Measurements from ENCODE around the gene DGCR6. TPM values are rescaled to one million over a fixed set of nuclear protein-coding genes. Genes with fewer than 3 reads are reported as not detected.
A peak's percentile ranks its signal among the peaks of the same experiment; 100 is the strongest.
"Not testable (repeated sequence)": the region's sequence is repeated elsewhere in the genome, so short reads cannot be mapped to it uniquely, and the experiment has no call there.

DGCR6 gene
- total RNA-seq, 4 donors from 2014 or later: 2.5 to 6.3 (median 4.5) TPM; not detected in 1

- Histone ChIP-seq H3K4me3 (no peak overlapping the region), H3K27me3 (no peaks in the 10 kb centered on the region), H3K4me1 (no peaks in the 10 kb centered on the region), H3K9me3 (no peaks in the 10 kb centered on the region), H3K36me3 (no peaks in the 10 kb centered on the region), H3K27ac (no peak overlapping the region)
- no peak for DNase-seq
- TF ChIP-seq, protein P1, sequence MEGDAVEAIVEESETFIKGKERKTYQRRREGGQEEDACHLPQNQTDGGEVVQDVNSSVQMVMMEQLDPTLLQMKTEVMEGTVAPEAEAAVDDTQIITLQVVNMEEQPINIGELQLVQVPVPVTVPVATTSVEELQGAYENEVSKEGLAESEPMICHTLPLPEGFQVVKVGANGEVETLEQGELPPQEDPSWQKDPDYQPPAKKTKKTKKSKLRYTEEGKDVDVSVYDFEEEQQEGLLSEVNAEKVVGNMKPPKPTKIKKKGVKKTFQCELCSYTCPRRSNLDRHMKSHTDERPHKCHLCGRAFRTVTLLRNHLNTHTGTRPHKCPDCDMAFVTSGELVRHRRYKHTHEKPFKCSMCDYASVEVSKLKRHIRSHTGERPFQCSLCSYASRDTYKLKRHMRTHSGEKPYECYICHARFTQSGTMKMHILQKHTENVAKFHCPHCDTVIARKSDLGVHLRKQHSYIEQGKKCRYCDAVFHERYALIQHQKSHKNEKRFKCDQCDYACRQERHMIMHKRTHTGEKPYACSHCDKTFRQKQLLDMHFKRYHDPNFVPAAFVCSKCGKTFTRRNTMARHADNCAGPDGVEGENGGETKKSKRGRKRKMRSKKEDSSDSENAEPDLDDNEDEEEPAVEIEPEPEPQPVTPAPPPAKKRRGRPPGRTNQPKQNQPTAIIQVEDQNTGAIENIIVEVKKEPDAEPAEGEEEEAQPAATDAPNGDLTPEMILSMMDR (IDR thresholded peaks at IDR 0.05): no peak
Measured at GRCh38 chr22:18933914-18934313, 27.8 kb downstream of the DGCR6 start.

GRCh38 chr22:18934688-18935087 is 28.6 kb downstream of the DGCR6 start:
- not testable (repeated sequence) for H3K36me3 ChIP-seq, H3K27ac ChIP-seq, DNase-seq, H3K27me3 ChIP-seq, H3K4me3 ChIP-seq, H3K9me3 ChIP-seq, H3K4me1 ChIP-seq

DNA sequence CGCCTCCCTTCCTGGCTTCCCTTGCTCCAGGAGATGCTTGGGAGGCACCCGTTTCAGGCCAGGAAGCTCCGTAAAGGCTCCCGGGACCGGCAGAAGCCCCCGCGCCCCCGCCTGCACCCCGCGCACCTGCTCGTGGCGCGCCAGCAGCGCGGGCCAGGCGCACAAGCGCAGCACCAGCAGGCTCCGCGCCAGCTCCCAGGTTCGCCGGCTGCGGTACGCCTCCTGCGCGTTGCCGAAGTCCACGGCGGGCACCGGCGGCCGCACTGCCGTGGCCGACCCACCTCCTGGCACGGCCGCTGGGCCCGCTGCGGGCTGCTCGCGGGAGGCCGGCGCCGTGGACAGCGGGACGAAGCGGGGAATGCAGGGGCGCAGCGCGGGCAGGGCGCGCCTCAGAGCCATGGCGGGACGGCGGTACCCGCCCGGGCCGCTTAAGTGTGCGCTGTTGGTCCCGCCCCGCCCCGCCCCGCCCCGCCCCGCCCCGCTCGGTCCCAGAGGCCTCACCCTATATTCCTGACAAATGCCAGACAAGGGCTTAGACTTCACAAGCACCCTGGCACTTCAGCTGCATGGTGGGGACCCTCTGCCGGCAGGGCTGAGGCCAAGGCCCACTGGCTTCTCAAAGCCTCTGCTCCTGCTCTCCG is 29.9 kb downstream of the DGCR6 start, which contains the start of gene PRODH:
Gene PRODH (minus strand): TSS at position 405 of the 641 bp plus-strand sequence. CDS start 6 bp downstream, at position 399.
- no peak within 1 kb of the TSS for H3K27ac ChIP-seq
- no peaks in the 10 kb centered on the region for H3K27me3 ChIP-seq
- no peak within 1 kb of the TSS for H3K4me3 ChIP-seq
- no peaks in the 10 kb centered on the region for H3K36me3 ChIP-seq
- DNase-seq: no peak
- TF ChIP-seq POLR2A (IDR thresholded peaks at IDR 0.05): no peak
- TF ChIP-seq, protein P1 (IDR thresholded peaks at IDR 0.05): no peak
- no peaks in the 10 kb centered on the region for H3K9me3 ChIP-seq
- no peaks in the 10 kb centered on the region for H3K4me1 ChIP-seq

GRCh38 chr22:18938691-18939090 is 32.6 kb downstream of the DGCR6 start:
- H3K27ac ChIP-seq, H3K36me3 ChIP-seq, H3K9me3 ChIP-seq, H3K4me3 ChIP-seq, H3K4me1 ChIP-seq, H3K27me3 ChIP-seq: not testable (repeated sequence)
- DNase-seq: peak in 1 of 3 donors; percentile 34

GRCh38 chr22:18947105-18947504 is 41.0 kb downstream of the DGCR6 start:
- H3K27ac ChIP-seq, H3K4me3 ChIP-seq, H3K4me1 ChIP-seq: not testable (repeated sequence)

GRCh38 chr22:18947905-18948304 is 41.8 kb downstream of the DGCR6 start:
- peak in 1 of 3 donors; percentile 26 for DNase-seq
- no peaks in the 10 kb centered on the region for H3K4me1 ChIP-seq
- H3K36me3 ChIP-seq: no peaks in the 10 kb centered on the region

More at GRCh38 chr22:18947105-18947504, 41.0 kb downstream of the DGCR6 start:
- H3K9me3 ChIP-seq, DNase-seq, H3K36me3 ChIP-seq, H3K27me3 ChIP-seq: not testable (repeated sequence)

DNA sequence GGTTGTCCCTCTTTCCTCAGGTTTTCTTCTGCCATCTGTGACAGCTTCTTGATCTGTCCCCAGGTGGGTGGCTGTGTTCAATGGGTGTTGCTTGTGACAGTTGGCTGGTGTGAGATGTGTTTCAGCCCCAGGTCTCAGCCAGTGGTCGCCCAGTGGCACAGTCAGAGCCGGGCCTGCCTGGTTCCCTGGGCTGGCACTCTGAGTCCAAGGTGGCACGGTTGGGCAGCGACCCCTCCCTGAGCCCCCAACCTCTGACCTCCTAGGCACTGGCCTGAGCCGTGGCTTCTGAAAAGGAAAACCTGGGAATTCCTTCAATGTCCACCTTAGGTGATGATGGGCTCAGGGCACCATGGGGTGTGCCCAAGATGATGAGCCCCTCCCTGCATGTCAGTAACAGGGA is 44.0 kb downstream of the DGCR6 start:
- Histone ChIP-seq H3K27me3 (no peaks in the 10 kb centered on the region), H3K27ac (no peak overlapping the region), H3K36me3 (no peaks in the 10 kb centered on the region), H3K4me3 (no peak overlapping the region), H3K4me1 (no peaks in the 10 kb centered on the region), H3K9me3 (no peaks in the 10 kb centered on the region)
- peak in 1 of 3 donors; percentile 34 for DNase-seq
- TF ChIP-seq, protein P1 (IDR thresholded peaks at IDR 0.05): no peak
- TF ChIP-seq POLR2A (IDR thresholded peaks at IDR 0.05): no peak

More at GRCh38 chr22:18947905-18948304, 41.8 kb downstream of the DGCR6 start:
- Histone ChIP-seq H3K9me3 (no peaks in the 10 kb centered on the region), H3K27me3 (no peaks in the 10 kb centered on the region), H3K27ac (no peak overlapping the region), H3K4me3 (no peak overlapping the region)
- TF ChIP-seq, protein P1 (IDR thresholded peaks at IDR 0.05): no peak
- TF ChIP-seq POLR2A (IDR thresholded peaks at IDR 0.05): no peak

Measured in Peyer's patch (tissue), 4 donors.